GDM1 (cell line): ENCODE measurements around the gene PHF21B.
"Not testable (repeated sequence)": the region's sequence is repeated elsewhere in the genome, so short reads cannot be mapped to it uniquely, and the experiment has no call there.

Source experiments
- DNase-seq: peaks from one replicate; lab custom pipeline; 2025; lab: John Stamatoyannopoulos, UW

PHF21B gene

DNA sequence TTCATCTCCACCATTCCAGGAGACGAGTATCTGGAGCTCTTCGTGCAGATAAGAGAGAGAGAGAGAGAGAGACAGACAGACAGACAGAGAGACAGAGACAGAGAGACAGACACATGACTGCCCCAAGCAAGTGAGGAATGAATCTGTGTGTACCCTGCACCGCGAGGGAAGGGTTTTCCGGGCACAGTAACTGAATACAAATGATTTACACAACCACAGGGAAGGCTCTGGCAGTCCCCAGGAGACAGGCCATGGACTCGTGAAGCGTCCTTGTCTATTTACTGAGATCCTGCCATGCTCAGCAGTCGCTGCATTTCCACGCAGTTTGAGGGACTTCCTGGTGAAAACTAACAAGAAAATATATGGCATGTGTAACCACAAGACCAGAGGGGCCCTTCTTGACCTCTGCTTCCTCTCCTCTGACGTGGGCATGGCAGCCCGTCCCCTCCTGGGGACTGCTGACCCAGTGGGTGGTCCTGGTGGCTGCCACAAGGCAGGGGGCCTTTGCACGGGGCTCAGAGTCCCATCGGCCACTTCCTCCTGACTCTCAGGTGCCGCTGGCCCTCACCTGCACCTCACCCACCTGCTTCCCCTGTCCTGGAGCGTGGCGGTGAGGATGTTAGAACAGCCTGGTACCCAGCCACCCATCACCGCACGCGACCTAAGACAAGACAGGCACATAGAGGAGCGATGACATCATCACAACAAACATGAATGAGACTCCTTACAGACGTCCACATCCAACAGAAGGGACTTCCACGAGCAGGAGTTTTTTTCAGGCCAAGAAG lies 75.9 kb downstream of the PHF21B start:
- DNase-seq, result no peak

DNA sequence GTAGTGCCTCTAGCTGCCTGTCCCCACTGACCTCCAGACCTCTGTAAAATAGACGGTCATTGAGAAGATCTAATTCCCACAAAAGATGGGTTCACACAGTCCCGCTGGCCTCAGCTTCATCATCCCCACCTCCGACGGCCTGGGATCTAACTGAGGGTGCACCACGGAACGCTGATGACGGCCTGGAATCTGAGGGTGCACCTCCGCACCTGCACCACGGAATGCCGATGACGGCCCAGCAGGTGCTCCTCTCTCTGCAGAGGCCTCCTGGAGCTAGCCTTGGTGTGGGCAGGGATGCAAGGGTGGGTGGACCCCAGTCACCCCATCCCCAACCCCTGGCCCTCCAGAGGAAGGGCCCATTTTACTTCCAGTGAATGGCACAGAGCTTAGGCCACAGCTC lies 77.3 kb downstream of the PHF21B start:
- DNase-seq, result no peak

DNA sequence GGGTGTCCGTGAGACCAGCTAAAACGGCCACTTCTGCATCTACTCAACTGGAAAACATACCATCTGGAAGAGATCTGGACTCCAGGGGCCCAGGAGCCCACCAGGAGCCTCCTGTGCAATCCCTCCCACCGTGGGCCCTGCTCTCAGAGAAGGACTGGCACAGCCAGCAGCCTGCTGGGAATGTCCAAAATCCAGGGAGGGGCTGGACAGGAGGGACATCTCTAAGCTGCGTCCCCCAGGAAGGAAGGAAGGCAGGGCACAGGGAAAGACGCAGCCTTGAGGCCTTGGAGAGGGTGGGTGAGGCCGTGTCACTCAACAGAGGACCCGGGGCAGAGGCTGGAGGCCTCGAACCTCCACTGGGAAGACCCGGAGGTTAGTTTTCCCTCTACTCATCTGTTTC lies 78.0 kb downstream of the PHF21B start:
- DNase-seq, result no peak

DNA sequence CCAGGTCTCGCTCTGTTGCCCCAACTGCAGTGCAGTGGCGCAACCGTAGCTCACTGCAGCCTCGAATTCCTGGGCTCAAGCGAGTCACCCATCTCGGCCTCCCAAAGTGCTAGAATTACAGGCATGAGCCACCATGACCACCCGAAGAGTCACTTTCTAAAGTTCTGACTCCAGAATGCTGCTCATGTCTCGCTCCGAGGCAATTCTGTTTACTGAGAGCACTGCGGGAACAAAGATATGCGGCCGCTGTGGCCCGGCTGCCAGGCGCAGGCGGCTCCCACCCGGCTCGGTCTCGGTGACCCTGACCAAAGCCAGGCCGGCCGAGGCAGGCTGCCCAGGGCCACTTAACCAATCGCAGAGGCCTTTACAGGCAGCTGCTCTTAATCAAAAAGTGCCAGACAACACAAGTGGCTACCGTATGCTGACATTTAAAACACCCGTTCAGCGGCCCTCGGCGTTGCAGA lies 78.7 kb downstream of the PHF21B start:
- no peak for DNase-seq

DNA sequence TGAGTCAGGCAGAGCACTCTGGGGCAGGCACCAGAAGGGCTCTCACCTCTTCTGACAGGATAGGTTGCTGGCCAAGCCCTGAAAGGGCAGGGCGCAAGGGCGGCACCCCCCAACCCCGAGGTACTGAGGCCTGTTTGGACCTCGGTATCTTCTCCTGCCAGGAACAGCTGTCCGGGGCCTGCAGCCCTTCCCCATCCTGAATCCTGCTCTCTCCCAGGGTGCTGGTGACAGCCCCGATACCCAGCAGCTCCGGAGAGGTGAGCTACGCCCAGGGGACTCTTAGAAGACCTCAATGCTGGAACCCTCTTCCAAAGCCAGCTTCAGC lies 79.1 kb downstream of the PHF21B start:
- no peak for DNase-seq

DNA sequence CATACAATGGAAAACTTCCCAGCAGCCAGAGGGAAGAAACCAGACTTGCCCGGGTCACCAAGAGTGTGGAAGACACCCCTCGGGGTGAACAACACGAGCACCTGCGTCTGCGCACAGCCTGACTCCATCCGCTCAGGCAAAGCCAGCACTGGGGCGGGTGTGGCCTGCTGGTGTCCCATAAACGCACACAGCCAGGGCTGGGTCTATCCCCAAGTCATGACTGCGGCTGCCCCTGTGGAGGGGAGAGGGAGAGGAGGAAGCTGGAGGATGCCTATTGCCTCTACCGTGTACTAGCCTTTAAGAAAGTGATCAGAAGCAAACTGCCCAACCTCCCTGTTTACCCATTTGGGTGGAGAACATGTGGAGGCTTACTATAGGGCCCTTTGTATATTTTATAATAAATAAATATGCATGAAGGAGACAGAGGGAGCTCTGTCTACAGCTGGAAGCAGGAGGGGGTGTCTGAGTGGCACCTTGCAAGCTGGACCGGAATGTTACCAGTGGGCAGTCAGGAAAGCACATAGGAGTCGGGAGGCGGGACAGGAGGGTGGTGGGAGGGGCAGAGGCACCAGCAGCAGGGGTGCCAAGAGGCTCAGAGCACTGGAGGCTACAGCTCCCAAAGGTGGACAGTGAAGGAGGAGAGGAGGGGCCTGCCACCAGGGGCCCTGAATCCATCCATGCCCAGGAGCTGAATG lies 79.6 kb downstream of the PHF21B start:
- DNase-seq, result no peak

DNA sequence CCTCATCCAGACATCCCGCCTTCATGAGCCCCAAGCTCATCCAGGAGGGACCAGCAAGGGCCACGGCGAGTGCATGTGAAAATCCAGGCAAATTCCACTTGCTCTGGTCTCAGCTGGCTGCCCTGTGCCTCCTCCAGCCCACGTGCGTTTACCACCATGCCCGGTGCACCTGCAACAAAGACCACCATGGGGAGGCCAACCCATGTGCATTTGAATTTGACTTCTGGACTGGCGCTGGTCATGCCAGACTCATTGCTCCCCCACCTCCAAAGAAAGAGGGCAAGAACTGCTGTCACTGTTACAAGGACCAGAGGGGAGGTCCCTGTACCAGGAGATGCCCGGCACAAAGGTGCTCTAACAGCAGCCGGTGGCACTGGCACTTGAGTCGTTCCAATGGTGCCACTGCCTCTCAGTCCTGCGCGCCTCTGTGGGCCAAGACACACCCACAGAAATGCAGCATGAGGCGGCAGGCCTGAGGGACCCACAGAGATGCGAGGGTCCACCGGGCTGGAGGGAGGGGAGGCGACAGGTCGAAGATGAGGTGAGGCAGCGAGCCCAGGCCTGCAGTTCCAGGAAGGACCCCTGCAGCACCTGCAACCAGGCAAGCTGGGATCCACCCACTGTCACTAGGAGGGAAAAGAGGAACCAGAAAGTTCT lies 80.3 kb downstream of the PHF21B start:
- no peak for DNase-seq

DNA sequence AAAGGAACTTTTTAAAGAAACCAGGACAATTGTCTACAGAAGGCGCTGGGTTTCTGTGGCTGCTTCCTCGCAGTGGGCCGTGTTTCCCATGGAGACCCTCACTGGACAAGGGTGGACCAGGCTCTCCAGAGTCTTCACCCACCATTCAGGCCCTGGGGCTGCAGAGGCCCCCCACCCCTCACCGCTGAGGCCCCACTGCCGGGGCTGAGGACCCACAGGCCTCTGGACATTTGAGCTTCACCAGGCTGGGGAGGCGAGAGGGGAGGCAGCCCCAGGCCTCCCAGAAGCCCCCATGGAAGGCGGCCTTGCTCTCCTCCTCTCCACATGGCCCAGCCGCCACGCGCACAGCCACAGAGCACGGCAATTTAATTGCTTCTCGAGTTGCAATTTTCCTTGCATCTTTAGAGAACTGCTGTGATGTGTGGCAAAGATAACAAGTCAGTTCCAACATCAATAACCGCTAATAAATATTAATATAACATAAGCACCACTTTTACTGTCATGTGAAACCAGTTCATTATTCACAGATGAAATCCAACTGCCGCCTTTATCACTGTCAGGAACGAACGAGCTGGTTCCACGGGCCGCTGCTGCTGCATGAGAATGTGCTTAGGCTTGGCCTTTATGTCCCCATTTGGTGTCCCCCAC lies 81.0 kb downstream of the PHF21B start:
- DNase-seq, result no peak

DNA sequence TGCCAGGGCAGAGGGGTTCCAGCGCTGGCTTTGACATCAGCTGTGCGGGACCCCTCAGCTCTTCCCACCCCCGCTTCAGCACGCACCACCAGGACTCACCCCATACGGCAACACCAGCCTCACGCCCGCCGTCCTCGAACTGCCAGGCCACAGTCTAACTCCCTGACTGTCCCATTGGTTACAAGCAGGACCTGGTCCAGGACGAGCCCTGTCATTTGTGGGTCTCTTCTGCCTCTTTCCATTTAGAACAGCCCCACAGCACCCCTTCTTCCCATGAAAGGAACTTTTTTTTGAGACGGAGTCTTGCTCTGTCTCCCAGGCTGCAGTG lies 81.7 kb downstream of the PHF21B start:
- DNase-seq, result no peak

DNA sequence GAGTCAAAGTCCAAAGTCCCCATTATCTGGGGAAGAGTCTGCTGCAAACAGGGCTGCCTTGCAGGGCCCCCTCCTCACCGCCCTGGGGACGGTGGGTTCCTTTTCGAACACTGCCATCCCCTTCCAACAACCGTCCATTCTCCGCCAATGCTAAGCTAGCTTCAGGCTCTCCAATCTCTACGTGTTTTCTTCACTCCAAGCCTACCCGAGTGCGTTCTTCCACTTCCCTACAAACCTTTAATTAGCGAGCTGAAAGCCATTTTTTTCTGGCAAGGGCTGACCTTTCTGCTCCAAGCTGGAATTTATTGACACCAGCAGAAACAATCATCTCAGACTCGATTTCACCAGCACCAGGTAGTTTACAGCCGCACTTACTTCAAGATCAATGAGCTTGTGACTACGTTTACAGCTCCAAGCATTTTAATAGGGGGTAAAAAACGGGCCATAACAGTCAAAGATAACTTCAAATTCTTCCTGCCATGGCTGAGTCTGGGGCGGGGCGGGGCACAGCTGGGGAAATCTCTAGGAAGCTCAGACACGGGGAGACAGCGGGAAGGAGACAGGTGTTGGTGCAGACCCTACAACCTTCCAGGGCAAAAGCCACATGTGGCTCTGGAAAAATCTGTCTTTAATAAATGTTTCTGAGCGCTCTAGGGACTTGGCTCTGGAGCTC lies 82.2 kb downstream of the PHF21B start:
- no peak for DNase-seq

DNA sequence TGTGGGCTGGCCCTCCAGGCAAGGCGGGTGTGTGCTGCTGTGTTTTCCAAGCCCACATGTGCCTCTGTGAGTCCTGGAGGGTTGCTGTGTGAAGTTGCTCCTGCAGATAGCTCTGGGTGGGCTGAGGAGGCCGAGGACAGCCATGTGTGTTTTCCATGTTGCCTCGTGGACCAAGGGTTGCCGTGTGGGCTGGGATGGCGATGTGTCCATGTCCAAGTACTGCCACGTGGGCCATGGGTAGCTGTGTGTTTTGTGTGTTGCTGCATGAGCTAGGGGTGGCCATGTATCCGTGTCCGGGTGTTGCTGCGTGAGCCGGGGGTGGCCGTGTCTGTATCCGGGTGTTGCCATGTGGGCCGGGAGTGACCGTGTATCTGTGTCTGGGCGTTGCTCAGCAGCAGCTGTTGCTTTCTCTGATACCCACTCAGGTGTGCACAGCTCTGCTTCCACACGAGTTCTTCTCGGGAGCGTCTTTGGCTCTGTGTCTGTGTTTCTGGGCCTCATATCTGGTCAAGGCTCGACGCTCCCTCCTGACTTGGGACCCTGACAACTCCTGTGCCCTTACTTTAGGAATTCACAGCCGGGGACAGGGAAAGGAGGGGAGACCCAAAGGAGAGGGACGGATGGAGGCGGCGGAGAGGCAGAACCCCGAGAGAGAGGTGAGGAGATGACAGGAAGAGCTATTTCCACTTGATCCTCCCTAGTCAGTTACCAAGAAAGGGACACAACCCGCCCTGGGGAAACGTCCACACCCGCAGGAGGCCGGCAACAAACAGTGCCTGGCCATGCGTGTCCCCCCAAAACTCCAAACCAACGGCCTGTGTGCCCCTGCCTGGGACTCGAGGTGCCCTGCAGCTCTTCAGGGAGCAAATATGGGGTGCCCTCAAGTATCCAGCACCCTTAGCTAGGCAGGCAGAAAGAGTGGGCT lies 83.1 kb downstream of the PHF21B start:
- no peak for DNase-seq

DNA sequence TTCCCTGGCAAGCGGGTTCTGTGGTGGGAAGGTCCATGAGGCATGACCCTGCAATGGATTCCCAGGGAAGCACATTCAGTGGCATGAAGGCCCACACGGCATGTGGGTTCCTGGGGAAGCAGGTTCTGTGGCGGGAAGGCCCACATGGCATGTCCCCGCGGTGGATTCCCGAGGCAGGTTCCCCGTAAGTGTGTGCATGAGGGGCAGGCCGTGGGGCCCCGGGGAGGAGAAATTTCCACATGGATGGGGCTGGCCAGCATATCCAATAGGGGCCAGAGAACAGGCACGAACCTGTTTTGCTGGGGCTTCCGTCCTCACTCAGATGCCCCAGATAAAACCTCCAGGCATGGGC lies 83.7 kb downstream of the PHF21B start:
- no peak for DNase-seq

DNA sequence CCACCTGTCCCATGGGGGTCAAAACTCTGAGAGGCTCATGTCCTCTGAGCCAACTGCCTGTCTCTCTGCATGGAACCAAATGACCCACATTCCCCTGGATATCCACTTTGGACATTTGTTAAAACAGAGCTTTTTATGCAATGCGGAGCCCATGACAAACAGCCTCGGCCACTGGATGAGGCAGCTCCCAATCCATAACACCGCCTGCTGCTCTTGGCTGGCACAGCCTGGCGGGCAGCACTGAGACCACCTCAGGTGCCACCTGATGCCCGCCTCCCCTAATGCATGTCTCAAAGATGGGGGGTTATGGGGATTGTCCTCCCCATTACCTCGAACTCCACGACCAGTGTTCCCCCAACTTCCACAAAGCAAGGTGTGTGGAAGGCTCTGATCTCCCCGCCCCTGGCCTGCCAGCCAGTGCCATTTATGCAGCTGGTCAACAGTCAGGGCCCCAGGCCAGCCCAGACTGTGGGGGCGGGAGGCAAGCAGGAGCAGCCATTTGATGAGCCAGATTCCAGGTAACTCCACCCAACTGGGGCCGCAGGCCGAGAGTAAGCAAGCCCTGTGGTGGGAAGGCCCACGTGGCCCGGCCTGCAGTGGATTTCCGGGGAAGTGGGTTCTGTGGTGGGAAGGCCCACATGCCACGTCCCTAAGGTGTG lies 84.2 kb downstream of the PHF21B start:
- no peak for DNase-seq

DNA sequence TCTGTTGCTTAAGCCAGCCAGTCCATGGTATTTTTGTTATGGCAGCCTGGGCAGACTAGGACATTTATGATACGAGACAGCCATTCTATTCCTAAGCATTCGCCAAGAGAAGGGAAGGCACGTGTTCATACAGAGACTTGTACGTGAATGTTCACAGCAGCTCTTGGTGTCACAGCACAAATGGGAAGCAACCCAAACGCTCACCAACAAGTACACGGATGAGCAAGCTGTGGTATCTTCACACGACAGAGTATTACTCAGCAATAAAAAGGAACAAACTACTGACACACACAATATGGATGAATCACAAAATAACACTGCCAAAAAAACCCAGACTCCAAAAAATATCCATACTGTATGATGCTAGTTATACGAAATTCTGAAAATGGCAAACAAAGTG lies 85.1 kb downstream of the PHF21B start:
- no peak for DNase-seq

DNA sequence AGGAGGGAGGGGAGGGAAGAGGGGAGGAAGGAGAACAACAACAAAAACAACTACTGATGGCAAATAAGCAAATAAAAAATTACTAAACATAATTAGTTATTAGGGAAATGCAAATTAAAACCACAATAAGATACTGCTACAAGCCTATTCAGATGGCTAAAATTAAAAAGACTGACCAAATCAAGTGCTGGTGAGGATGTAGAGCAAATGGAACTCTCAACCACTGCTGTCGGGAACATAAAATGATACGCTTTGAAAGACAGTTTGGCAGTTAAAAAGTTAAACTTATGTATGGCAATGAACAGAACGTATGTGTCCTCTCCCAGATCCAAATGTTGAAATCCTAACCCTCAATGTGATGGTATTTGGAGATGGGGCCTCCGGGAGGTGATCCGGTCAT lies 85.7 kb downstream of the PHF21B start:
- DNase-seq, result no peak

DNA sequence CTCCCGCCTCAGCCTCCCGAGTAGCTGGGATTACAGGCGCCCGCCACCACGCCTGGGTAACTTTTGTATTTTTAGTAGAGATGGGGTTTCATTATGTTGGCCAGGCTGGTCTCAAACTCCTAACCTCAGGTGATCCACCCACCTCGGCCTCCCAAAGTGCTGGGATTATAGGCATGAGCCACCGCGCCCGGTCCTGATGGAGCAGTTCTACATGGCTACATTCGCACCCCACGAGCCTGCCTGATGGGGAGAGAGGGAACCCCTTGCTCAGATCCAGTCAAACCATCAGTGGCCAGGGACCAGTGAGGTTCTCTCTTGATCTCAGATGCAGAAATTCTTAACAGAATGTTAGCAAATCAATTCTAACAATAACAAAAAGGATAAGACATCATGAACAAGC lies 88.0 kb downstream of the PHF21B start:
- not testable (repeated sequence) for DNase-seq

DNA sequence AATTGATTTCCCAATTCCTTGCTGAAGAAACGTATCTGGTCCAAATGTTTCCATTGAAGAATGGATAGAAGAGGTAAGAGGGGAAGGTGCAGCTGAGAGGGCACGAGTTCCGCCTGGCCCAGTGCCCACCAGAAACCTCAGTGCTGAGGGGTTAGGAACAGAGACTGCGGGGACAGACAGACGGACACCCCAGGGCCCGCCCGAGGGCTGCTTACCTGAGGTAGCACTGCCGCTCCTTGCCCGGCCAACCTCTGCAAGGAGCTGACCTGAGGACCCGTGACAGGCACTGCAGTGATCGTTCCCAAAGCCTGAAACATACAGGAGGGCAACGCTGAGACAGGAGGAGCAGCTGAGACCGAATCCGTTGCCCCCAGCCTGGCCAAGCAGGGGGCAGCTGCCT lies 89.6 kb downstream of the PHF21B start:
- no peak for DNase-seq

DNA sequence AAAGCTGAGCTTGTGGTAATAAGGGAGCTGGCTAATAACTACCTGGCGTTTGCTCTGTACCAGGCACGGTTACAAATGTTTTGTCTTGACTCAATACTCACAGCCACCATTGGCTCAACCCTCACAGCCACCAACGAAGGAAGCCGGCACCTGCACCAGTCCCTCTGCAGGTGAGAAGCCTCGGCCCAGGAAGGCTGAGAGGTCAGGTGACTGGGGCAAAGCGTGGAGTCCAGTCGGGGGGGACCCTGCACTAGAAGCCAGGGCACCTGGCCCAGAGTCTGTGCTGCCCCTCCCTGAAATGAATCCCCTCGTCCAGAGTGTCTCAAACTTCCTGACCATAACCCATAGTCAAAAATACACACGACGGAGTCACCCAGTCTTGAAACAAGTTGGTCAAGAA lies 90.1 kb downstream of the PHF21B start:
- DNase-seq, result no peak

DNA sequence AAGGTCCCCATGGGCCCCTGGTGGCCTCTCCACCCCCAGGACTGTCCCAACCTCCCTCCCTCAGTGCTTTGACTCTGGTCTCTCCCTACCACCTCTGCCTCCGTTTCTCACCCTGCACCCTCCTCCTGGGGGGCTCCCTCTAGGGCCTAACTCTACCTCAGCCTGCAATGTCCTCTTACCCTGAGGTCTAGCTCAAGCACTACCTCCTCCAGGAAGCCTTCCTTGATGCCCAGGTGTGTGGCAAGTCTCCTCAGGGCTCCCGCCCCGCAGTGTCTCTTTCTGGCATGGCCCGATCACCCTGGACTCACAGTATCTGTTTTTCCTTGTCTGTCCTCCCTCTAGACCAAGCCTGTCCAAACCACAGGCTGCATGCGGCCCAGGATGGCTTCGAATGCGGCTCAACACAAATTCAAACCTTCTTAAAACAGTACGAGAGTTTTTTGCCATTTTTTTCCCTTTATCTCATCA lies 90.8 kb downstream of the PHF21B start:
- DNase-seq, result no peak

DNA sequence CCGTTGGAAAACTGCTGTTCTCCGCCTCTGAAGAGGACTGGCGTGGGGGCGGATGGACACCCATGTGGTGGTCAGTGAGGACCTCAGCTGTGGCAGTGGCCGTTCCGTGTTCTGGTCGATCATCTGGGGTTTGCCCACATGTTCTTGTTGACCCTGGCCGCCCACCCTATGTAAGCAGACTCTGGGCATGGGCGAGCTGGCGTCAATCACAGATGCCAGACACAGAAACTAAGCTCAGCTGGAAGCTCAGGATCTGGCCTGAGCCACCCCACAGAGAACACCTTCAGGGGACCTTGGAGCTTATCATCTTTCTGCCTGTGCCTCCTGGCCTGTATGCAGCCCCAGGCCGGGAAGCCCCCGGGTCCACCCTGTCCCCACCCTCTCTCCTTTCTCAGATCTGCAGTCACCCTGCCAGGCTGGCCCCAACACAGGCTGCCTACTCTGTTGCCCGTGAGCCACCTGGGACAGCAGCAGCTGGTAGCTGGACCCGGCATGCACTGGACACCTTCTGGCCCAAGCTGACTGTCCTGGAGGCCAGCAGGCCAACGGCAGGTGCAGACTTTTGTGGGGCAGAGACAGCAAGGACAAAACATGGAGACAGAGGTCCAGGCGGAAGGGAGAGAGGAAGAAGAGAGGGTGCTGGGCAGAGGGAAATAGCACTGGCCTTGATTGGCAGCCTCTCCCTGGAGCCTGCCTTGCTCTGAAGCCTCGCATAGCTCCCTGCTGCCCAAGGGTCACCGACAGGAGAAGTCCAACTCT lies 91.5 kb downstream of the PHF21B start:
- DNase-seq, result no peak
